H1 (cell line): ENCODE data around the gene STARD6. TPM values are rescaled to one million over a fixed set of nuclear protein-coding genes. Genes with fewer than 3 reads are reported as not detected.

Experiments used
- ASH2L ChIP-seq: fragments of 200-600, 300-600 bp; sonication (generic); IDR thresholded peaks from one replicate; pipeline ENCODE4 v1.7.1; 2017; ENCODE audit warnings: low read length
- CBX8 ChIP-seq: fragments of 300-800, 300-1000 bp; sonication (generic); IDR thresholded peaks from 2 replicates; pipeline ENCODE4 v1.7.1; 2016; ENCODE audit warnings: low read depth, low read length, borderline replicate concordance
- JUN ChIP-seq: IDR thresholded peaks from 2 replicates; pipeline ENCODE4 v1.6.1; 2011; ENCODE audit warnings: low read depth, mild to moderate bottlenecking, improper control_type of control experiment, low read length
- YY1 ChIP-seq: IDR thresholded peaks from 2 replicates; pipeline ENCODE4 v1.6.1; 2011; ENCODE audit warnings: low read depth, mild to moderate bottlenecking, low read length
- polyA plus RNA-seq, 7 experiments: library from polyadenylated mRNA; depleted of rRNA in 3 of 7; stranded (reverse) in 5 of 7; unstranded in 2 of 7; fragments of >200 nt in 5 of 7; fragments of 200-250 nt in 2 of 7; gene quantifications; 1 replicate in 5 of 7; 2 replicates in 1 of 7; 4 replicates in 1 of 7; pipeline versions ENCODE4 v1.2.1 to v1.2.3, GENCODE V29; 2011 to 2013; ENCODE audit warnings: missing spikeins in 2 of 7, mixed read lengths in 2 of 7
- total RNA-seq: library from RNA; stranded (reverse); fragmentation: NEBNext Ultra II Directional; extraction: Animal tissue kit (Norgen Biotek cat#: 25700); gene quantifications from 2 replicates; pipeline ENCODE4 v1.2.1, GENCODE V29; 2021

STARD6 gene
- total and polyA plus RNA-seq, 2 of the 8 experiments (the other 6 are each of a cell fraction or from before 2014, with no cell fraction given) = not detected

- TF ChIP-seq CBX8 (no peak), JUN (no peak), YY1 (no peak), ASH2L (no peak)
Observed at GRCh38 chr18:54390838-54391237, 33.2 kb upstream of the STARD6 start (continued).
